ENCODE data around the gene SNAPC2.

The SNAPC2 gene

GRCh38 chr19:7932276-7932929, 12.3 kb downstream of the SNAPC2 start:
- TF ChIP-seq CTCF (IDR thresholded peaks at IDR 0.05; ENCODE audit: insufficient read depth, low read depth, low read length, missing control alignments): no peak
- DNase-seq (ENCODE audit: low read depth): no peak
- no peak overlapping the region for H3K4me3 ChIP-seq (ENCODE audit: low read length)

GRCh38 chr19:7932930-7933300, 12.8 kb downstream of the SNAPC2 start:
- TF ChIP-seq CTCF (IDR thresholded peaks at IDR 0.05; ENCODE audit: insufficient read depth, low read depth, low read length, missing control alignments): no peak
- no peak overlapping the region for H3K4me3 ChIP-seq (ENCODE audit: low read length)
- DNase-seq (ENCODE audit: low read depth): no peak

GRCh38 chr19:7933411-7933810, 13.3 kb downstream of the SNAPC2 start:
- DNase-seq (ENCODE audit: low read depth): no peak
- peak; percentile 42 for TF ChIP-seq CTCF (IDR thresholded peaks at IDR 0.05; ENCODE audit: insufficient read depth, low read depth, low read length, missing control alignments)
- H3K4me3 ChIP-seq (ENCODE audit: low read length): no peak overlapping the region

- TF ChIP-seq CTCF (IDR thresholded peaks at IDR 0.05; ENCODE audit: insufficient read depth, low read depth, low read length, missing control alignments): no peak
- no peak overlapping the region for H3K4me3 ChIP-seq (ENCODE audit: low read length)
- no peak for DNase-seq (ENCODE audit: low read depth)
These were observed 13.9 kb downstream of the SNAPC2 start for GRCh38 chr19:7933828-7934725.

GRCh38 chr19:7934766-7935165, 14.6 kb downstream of the SNAPC2 start:
- TF ChIP-seq CTCF (IDR thresholded peaks at IDR 0.05; ENCODE audit: insufficient read depth, low read depth, low read length, missing control alignments): no peak
- no peak overlapping the region for H3K4me3 ChIP-seq (ENCODE audit: low read length)
- DNase-seq (ENCODE audit: low read depth): no peak

GRCh38 chr19:7940841-7941240, 20.7 kb downstream of the SNAPC2 start:
- no peak for DNase-seq (ENCODE audit: low read depth)
- no peak overlapping the region for H3K4me3 ChIP-seq (ENCODE audit: low read length)

More at GRCh38 chr19:7940841-7941240, 20.7 kb downstream of the SNAPC2 start:
- no peak for TF ChIP-seq CTCF (IDR thresholded peaks at IDR 0.05; ENCODE audit: insufficient read depth, low read depth, low read length, missing control alignments)
